Activated T-cell treated with anti-CD3 and anti-CD28 coated beads for 48 hours (primary cell): ENCODE results near the gene MYBBP1A.
"Not testable (repeated sequence)": the region's sequence is repeated elsewhere in the genome, so short reads cannot be mapped to it uniquely, and the experiment has no call there.

Experiments used
- DNase-seq: peaks from one replicate; pipeline ENCODE4 v3.0.0-alpha.2; 2020; ENCODE audit warnings: low read depth

MYBBP1A gene, protein sequence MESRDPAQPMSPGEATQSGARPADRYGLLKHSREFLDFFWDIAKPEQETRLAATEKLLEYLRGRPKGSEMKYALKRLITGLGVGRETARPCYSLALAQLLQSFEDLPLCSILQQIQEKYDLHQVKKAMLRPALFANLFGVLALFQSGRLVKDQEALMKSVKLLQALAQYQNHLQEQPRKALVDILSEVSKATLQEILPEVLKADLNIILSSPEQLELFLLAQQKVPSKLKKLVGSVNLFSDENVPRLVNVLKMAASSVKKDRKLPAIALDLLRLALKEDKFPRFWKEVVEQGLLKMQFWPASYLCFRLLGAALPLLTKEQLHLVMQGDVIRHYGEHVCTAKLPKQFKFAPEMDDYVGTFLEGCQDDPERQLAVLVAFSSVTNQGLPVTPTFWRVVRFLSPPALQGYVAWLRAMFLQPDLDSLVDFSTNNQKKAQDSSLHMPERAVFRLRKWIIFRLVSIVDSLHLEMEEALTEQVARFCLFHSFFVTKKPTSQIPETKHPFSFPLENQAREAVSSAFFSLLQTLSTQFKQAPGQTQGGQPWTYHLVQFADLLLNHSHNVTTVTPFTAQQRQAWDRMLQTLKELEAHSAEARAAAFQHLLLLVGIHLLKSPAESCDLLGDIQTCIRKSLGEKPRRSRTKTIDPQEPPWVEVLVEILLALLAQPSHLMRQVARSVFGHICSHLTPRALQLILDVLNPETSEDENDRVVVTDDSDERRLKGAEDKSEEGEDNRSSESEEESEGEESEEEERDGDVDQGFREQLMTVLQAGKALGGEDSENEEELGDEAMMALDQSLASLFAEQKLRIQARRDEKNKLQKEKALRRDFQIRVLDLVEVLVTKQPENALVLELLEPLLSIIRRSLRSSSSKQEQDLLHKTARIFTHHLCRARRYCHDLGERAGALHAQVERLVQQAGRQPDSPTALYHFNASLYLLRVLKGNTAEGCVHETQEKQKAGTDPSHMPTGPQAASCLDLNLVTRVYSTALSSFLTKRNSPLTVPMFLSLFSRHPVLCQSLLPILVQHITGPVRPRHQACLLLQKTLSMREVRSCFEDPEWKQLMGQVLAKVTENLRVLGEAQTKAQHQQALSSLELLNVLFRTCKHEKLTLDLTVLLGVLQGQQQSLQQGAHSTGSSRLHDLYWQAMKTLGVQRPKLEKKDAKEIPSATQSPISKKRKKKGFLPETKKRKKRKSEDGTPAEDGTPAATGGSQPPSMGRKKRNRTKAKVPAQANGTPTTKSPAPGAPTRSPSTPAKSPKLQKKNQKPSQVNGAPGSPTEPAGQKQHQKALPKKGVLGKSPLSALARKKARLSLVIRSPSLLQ (N-terminal part only)

DNA sequence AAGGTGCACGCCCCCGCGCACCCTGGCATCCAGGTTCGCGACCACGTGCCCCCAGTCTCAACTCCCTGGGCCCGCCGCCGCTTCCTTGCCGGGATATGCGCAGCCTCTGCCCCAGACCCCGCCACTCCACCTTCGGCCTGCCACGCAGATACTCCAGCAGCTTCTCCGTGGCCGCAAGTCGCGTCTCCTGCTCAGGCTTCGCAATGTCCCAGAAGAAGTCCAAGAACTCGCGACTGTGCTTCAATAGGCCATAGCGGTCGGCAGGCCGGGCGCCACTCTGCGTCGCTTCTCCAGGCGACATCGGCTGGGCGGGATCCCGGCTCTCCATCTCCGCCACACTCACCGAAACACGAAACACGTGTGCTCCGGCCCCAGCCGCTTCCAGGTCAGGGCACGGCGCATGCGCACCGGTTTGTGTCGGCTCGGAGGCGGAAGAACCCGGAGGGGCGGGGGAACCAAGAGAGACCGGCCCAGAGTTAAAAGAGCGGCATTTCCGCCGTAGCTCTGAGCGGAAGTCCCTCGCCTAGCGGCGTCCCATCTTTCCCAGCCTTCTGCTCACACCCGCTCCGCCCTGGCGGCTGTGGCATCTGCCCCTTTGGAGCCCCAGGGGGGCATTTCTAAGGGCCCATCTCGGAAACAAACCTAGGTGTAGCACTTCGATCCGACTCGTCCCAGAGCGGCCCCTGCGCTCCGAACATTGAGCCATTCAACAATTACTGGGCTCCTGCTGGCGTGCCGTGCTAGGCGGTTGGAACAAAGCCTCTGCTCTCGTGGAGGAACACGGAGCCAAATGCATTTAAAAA is at the start of gene MYBBP1A:
Gene MYBBP1A (minus strand): TSS at position 388 of the 803 bp plus-strand sequence. CDS start 60 bp downstream, at position 328.
- DNase-seq, result peak; percentile 96

DNA sequence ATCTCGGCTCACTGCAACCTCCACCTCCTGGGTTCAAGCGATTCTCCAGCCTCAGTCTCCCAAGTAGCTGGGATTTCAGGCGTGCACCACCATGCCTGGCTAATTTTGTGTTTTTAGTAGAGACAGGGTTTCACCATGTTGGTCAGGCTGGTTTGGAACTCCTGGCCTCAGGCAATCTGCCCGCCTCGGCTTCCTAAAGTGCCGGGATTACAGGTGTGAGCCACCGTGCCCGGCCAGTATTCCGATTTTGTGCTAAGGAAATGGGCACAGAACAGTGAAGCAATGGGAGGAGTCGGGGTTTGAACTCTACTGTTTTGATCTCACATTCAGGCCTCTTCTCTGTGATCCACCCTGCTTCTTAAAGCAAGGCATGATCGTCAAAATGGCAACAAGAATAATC is 49.6 kb upstream of the MYBBP1A start:
- DNase-seq, result not testable (repeated sequence)

DNA sequence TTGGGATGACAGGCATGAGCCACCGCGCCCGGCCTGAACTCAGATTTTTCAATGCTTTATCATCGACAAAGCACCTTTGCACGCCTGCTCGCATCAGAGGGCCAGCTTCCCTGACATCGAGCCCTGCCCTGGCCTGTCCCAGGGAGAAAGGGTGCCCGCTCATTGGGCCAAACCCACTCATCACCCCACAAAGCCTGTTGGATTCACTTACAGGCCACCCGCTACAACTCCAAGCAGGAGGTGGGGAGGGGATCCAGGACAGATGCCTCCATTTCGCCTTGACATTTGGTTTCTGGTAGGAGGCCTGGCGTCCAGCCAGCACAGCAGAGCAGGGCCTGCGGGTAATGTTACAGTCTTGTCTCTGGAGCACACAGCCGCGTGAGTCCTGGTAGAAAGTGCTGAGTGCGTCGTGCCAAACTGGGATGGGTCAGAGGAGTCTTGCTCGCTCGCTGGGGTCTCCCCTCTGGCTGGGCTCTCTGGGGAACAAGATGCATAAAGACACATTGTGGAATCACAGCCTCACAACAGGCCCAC is 49.0 kb upstream of the MYBBP1A start:
- DNase-seq, result no peak

DNA sequence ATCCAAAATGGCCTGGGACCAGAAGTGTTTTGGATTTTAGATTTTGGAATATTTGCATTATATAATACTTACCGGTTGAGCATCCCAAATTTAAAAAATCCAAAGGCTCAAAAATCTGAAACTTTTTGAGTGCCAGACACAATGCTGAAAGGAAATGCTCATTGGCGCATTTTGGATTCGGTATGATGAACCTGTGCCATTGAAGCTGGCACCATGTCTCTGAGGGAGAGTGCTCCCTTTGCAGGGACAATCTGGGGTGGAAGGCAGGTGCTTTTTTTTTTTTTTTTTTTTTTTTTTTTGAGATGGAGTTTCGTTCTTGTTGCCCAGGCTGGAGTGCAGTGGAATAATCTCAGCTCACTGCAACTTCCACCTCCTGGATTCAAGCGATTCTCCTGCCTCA is 46.9 kb upstream of the MYBBP1A start:
- no peak for DNase-seq

DNA sequence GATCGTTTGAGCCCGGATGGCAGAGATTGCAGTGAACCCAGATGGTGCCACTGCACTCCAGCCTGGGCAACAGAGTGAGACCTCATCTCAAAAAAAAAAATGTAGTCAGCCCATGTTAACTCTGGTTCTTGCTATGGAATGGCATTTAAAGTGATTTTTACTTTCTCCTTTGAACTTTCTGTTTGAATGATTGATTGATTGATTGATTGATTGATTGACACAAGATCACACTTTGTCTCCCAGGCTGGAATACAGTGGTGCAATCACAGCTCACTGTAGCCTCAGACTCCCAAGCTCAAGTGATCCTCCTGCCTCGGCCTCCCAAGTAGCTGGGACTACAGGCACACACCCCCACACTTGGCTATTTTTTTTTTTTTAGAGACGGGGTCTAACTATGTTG is 46.1 kb upstream of the MYBBP1A start:
- DNase-seq, result no peak

DNA sequence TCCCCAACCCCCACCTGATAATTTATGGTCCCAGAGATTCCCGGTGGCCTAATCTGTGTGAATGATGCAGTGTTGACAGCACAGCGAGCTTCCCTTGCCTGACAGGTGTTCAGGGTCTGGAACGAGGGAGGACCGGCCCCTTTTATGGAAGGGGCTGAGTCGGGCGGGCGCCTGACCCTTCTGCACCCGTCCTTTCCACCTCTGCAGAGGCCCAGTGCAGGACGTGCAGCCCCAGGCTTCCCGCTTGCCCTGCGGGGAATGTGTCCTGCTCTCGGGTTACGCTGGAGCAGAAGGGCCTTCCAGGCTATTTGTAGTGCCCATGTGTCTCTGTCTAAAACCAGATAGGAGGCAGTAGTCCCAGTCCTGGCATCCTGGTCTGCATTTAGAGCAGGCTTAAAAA is 45.4 kb upstream of the MYBBP1A start:
- DNase-seq, result no peak

DNA sequence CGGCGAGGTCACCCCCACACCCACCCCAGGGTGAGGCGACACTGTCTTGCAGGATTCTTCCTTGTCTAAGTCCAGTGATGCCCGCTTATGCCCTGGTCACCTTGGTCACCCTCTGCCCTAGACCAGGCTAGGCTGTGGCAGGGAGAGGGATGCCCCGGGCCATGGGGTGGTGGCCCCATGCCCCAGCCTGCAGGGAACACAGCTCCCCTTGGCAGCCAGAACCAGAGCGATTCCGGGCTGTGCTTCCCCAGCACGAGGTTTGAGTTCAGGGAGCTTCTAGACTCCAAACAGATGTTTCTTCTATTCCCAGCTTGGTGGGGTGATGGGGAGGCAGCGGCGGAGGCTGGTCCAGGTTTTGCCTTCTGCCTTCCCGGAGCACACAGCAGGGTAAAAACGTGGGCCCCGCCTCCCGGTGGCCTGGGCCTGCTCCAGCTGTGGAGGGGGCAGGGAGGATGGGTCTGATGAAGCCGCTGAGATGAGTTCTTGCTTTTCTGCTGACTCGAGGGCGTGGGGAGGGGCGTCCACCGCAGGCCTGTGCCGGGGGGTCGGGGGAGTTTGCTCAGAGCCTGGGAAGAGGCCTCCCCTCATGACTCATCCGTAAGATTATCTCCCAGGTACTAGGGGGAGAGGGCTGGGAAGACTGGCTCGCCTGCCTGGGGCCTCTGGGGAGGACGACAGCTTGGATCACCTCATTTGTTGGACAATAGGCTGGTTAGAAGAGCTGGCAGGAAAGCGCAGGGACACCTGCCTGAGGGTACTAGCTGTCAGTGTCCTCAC is 44.5 kb upstream of the MYBBP1A start:
- no peak for DNase-seq

DNA sequence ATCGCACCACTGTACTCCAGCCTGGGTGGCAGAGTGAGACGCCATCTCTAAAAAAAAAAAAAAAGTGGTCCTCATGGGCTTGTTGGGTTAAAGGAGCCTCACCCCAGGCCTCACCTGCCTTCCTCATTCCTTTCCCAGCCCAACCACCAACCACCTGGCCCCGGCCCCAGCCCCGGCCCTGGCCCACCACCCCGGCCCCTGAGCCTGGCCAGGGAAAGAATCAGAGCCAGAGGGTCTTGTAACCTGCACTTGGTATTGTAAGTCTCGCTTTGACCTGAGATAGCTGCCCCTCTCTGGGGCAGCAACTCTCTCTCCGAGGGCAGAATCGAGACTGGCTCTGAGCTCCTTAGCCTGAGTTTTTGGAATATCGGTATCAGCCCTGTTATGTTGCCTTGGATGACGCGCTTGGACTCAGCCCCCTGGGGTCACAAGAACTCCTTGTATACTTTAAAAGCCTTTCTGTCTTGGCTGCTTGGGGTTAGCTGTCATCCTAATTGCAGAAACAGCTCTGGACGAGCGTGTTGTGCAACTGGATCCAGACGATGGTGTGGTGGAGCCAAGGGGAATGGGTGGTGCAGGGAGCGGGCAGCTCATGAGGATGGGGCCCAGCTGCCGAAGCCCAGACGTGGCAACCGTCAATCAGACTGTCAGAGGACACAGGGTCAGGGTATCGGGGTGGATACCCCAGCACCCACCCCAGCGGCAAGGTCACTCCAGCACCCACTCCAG is 43.8 kb upstream of the MYBBP1A start:
- DNase-seq, result no peak

DNA sequence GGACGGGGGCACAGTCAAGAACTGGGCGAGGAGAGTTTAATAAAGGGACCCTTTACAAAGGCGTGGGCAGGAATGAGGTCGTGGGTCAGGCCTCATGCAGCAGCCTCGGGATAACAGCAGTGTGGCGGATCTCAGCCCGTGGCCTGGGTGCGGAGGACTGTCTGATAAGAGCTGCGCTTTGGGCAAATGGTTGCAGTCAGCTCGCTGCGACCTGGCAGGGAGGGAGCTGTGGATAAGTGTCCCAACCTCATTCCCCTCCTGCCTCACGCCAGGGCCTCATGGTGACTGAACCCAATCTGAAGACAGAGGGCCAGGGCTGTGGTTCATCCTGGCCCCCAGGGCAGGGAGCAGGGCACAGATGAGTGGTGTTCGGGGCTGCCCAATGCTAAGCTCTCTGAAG is 42.8 kb upstream of the MYBBP1A start:
- DNase-seq, result no peak

DNA sequence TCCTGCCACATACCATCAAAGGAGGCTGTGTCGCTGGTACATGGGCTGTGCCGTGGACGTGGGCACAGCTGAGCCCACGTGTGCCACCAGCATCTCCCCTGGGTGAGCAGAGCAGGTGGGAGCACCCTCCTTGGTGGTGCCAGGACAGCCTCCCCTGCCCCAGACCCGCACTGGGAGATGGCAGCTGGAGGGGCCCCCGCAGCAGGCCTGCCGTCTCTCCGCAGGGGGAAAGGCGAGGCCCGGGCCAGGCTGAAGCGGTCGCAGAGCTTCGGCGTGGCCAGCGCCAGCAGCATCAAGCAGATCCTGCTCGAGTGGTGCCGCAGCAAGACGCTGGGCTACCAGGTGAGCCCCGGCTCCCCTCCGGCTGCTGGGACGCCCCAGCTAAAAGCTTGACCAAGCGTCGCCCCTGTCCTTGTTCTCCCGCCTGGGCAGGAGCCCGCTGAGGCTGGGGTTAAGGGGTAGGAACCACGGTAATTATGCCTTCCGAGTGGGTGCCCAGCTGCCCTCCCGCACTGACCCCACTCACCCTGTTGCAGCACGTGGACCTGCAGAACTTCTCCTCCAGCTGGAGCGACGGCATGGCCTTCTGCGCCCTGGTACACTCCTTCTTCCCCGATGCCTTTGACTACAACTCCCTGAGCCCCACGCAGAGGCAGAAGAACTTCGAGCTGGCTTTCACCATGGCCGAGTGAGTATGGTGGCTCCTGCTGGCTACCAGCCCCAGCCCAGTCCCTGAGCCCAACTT is 41.6 kb upstream of the MYBBP1A start:
- DNase-seq, result no peak

DNA sequence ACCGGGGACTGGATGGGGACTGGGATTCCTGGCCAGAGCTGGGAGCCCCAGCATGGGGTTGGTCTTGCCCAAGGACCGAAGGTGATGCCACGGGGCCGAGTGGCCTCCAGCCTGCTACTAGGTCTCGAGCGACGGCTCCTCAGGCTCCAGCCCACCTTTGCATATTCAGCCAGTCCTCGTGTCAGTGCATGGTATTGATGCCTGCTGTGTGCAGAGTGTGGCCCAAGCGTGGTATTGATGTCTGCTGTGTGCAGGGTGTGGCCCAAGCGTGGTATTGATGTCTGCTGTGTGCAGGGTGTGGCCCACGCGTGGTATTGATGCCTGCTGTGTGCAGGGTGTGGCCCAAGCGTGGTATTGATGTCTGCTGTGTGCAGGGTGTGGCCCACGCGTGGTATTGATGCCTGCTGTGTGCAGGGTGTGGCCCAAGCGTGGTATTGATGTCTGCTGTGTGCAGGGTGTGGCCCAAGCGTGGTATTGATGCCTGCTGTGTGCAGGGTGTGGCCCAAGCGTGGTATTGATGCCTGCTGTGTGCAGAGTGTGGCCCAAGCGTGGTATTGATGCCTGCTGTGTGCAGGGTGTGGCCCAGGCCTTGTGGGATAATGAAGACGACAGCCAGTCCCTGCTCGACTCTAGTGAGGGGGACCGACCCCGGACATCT is 40.6 kb upstream of the MYBBP1A start:
- not testable (repeated sequence) for DNase-seq

DNA sequence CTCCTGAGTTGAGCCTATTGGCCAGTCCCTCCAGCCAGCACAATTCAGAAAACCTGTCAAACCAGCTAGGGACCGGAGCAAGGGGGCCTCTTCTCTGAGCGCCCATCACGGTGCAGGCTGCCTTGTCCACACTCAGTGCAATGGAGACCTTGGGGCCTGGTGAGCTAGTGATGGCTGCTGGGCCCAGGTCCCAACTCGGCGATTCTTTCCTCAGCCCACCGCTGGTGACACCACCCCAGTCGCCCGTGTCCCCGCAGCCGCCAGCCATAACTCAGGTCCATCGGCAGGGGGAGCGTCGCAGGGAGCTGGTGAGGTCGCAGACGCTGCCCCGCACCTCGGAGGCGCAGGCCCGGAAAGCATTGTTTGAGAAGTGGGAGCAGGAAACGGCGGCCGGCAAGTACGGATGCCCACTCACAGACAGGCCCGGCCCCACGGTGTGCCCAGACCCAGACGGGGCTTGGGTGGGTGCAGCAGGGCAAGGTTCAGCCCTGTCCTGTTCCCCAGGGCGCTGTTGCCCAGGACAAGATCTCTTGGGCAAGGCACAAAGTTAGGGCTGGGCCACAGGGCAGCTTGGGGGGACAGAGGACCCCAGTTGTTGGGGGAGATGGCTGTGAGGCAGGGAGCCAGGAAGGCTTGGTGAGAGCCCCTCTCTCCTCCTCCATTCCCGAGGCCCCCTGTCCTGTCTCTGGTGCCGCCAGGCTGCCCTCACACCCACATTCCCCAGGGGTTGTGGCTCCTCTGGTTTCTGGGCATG is 39.9 kb upstream of the MYBBP1A start:
- DNase-seq, result peak; percentile 49

DNA sequence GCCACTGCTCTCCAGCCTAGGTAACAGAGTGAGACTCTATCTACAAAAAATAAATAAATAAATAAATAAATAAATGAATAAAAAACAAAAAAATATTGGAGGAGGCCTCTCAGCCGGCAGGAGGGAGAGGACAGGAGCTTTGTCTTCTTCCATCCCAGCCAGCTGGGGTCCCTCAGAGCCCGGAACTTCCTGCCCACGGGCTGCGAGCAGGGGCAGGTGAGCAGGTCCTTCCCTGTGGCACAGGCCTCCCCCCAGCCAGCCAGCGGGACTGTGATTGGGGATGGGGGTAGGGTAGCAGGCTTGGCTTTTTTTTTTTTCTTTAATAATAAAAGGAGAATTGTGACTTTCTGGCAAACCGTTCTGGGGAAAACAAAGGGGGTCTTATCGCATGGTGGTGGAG is 39.2 kb upstream of the MYBBP1A start:
- DNase-seq, result no peak

DNA sequence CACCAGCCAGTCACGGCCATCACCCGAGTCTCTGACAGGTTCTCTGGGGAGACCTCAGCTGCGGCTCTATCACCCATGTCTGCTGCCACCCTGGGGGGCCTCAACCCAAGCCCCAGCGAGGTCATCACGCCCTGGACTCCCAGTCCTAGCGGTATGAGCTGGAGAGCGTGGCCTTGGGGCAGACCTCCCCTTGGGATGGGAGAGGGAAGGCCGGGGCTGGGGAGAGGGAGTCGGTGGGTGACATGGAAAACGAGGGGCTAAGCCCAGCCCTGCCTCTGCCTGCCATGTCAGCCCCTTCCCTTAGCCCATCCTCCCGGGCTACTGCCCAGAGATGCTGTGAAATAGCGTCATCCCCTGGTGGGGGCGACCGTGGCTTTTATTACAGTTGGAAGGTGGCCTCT is 37.8 kb upstream of the MYBBP1A start:
- no peak for DNase-seq

DNA sequence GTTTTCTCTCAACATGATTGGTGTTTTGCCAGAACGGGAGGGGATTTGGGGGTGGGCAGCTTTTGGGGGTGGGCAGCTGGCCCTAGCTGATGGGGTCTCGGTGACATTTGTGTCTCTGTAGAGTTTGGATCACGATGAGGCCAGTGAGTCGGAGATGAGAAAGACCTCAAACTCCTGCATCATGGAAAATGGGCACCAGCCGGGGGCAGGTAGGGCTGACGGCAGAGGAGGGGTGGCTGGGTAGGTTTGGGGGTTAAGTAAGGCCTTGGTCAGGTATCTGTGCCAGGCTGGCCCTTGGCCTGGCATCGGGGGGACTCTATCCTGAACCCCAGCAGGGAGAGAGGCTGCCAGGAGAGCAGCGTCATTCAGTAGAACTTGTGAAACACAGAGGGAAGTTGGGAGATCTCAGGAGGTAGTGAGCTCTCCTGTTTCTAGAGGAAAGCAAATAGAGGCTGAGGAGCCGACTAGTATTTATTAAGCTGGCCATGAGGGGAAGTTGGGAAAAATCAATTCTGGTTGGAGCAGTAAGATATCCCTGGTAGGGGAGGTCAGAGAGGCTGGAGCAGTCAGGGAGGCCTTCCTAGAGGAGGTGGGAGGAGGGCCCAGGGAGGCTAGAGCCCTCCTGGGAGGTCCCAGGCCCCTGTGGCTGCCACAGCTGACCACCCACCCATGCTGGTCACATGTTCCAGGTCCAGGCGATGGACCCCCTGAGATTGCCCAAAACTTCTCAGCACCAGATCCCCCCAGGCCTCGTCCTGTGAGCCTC is 37.2 kb upstream of the MYBBP1A start:
- DNase-seq, result no peak

DNA sequence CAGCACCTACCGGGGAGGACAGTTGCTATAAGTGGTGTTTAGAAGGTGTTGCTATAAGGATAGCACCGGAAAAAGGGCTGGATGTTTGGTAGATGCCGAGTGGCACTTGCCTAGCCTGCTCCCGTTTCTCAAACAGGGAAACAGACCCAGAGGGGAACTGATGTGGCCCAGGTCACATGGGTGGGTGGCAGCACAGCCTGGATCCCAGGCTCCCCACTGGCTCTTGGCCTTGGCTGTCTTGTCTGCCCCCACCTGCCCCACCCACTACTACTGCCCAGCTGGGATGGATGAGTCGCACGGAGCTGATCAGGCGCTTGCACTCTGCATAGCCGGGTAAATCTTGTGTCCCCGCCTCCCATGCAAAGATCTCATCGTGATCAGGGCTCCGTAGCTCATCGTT is 36.3 kb upstream of the MYBBP1A start:
- DNase-seq, result no peak

DNA sequence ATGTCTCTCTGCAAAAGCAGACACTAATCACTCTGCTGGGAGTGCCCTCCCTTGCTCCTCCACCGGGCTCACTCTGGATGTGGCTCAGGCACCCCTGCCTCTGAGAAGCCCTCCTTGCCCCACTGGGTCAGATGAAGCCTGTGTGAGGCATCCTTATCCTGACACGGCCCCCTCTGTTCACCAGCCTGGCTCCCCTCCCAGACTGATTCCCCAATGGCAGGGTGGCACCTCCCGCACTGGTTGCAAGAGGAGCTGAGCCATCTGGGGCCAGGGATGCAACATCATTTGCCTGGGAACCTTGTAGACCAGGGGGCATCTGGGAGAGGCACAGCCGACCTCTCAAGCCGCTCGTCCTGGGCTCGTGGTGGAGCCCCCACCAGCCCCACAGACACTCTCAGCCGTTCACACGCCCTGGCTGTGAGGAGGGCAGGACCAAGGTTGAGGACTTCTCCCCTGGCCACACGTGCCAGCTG is 35.8 kb upstream of the MYBBP1A start:
- no peak for DNase-seq
